ENCODE measurements around the gene ZBED4. TPM values are rescaled to one million over a fixed set of nuclear protein-coding genes. Genes with fewer than 3 reads are reported as not detected.

ZBED4 gene
- total and polyA plus RNA-seq, 10 donors, result 2.9 to 23.2 (median 13.9) TPM

DNA sequence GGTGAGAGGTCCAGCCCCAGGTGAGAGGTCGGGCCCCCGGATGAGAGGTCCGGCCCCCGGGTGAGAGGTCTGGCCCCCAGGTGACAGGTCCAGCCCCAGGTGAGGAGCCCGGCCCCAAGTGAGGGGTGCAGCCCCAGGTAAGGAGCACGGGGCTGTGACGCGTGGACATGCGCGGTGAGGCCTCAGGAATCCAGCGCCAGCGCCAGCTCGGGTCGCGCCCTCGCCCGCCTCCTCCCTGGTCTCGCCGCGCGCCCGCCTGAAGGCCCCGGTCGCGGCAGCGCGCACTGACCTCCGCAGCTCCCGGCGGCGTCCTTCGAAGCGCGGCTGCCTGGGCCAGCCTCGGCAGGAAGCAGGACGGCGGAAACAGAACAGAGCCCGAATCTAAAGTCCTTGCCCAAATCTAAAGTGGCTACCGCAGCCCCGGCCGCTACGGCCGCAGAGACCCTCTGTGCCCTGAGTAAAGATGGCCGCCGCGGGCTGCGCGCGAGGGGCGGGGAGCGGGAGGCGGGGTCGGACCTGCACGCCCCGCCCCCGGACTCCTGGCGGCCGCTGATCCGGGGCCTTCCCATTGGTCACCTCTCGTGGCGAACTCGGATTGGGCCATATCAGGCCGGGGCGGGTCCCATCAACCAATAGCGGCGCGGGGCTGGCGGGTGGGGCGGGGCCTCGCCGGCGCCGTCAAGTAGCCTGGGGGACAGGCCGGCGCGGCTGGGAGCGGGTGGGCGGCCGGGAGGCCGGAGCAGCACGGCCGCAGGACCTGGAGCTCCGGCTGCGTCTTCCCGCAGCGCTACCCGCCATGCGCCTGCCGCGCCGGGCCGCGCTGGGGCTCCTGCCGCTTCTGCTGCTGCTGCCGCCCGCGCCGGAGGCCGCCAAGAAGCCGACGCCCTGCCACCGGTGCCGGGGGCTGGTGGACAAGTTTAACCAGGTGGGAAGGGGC lies 64.6 kb downstream of the ZBED4 start, which contains the start of the genes ALG12 and CRELD2:
ALG12 (minus strand) TSS at position 465 of the 937 bp plus-strand sequence. CDS start 4,673 bp downstream, outside the sequence.
CRELD2 (plus strand) TSS at position 661 of the 937 bp plus-strand sequence; CDS start at position 797, 136 bp downstream.
- Histone ChIP-seq H3K4me3 (peak within 1 kb of the TSS; percentile 69 to 92 (median 76)), H3K4me1 (peaks cover 9 to 41% (median 26%) of the 10 kb centered on the region in 6 donors), H3K27me3 (replicated peaks in 1 of 7) (no peaks in the 10 kb centered on the region), H3K27ac (peak within 1 kb of the TSS; percentile 81 to 96 (median 94)), H3K36me3 (peaks cover 0 to 39% (median 19%) of the 10 kb centered on the region in 6 donors), H3K9me3 (no peaks in the 10 kb centered on the region)
- TF ChIP-seq, protein P1, sequence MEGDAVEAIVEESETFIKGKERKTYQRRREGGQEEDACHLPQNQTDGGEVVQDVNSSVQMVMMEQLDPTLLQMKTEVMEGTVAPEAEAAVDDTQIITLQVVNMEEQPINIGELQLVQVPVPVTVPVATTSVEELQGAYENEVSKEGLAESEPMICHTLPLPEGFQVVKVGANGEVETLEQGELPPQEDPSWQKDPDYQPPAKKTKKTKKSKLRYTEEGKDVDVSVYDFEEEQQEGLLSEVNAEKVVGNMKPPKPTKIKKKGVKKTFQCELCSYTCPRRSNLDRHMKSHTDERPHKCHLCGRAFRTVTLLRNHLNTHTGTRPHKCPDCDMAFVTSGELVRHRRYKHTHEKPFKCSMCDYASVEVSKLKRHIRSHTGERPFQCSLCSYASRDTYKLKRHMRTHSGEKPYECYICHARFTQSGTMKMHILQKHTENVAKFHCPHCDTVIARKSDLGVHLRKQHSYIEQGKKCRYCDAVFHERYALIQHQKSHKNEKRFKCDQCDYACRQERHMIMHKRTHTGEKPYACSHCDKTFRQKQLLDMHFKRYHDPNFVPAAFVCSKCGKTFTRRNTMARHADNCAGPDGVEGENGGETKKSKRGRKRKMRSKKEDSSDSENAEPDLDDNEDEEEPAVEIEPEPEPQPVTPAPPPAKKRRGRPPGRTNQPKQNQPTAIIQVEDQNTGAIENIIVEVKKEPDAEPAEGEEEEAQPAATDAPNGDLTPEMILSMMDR (IDR thresholded peaks at IDR 0.05 in 8 of 11, conservative IDR thresholded peaks at IDR 0.05 in 3 of 11), result peak in 6 of 11 experiments; percentile 12 to 69 (median 40)
- TF ChIP-seq POLR2A (IDR thresholded peaks at IDR 0.05) (peak in 1 of 3 donors; percentile 56), POLR2AphosphoS5 (IDR thresholded peaks at IDR 0.05) (peak; percentile 83 to 90 (median 88))
- intact Hi-C loops (cut with DNase I; ENCODE audit: low total_unique reads), result loop anchor here (10.0 kb wide), 1 partner anchor 53 kb away; no protein-coding TSS in a partner anchor
- WGBS, 5 donors, result 0 to 1% (median 0%) methylated on average over 10 to 103 of the region's 103 CpGs
- DNase-seq, result peak; percentile 98

DNA sequence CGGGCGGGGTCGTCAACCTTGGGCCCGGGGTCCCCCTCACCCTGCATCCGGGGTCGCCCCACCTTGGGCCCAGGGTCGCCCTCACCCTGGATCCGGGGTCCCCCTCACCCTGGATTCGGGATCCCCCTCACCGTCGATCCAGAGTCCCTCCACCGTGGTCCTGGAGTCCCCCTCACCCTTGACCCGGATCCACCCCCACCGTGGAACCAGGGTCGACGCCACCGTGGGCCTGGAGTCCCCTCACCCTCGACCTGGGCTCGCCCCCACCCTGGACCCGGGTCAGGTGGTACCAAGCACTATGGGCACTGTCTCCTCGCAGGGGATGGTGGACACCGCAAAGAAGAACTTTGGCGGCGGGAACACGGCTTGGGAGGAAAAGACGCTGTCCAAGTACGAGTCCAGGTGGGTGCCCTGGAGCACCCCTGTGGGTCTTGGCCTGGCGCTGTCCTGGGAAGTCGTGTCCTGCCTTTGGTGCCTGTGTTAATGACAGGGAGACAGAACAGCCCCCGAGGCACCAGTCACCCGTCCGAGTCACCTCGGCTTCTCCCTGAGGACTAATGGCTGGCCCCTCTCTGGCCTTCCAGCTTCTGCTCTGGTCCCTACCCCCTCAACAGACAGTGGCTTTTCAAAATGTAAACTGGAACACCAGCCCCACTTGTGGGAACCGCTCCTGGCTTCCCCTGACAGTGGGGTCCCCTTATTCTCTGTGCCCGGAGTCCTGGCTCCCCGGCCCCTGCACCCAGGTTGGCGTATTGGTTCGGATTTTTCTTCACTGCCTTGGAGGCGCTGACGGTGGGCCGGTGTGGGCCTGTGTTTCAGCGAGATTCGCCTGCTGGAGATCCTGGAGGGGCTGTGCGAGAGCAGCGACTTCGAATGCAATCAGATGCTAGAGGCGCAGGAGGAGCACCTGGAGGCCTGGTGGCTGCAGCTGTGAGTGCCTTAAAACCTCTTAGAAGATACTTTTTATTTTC lies 65.6 kb downstream of the ZBED4 start:
- Histone ChIP-seq H3K9me3 (no peaks in the 10 kb centered on the region), H3K4me1 (peaks cover 9 to 41% (median 26%) of the 10 kb centered on the region in 6 donors), H3K27ac (peak overlapping the region in 6 of 8 donors; percentile 93 to 96 (median 95)), H3K27me3 (replicated peaks in 1 of 7) (no peaks in the 10 kb centered on the region), H3K4me3 (peak overlapping the region; percentile 69 to 92 (median 76)), H3K36me3 (peaks cover 0 to 31% (median 11%) of the 10 kb centered on the region in 6 donors)
- DNase-seq, result peak; percentile 79
- 48 to 65% (median 51%) methylated on average over 25 to 47 of the region's 47 CpGs for WGBS, 5 donors
- no peak for TF ChIP-seq POLR2AphosphoS5 (IDR thresholded peaks at IDR 0.05)
- TF ChIP-seq POLR2A (IDR thresholded peaks at IDR 0.05), result no peak
- TF ChIP-seq, protein P1 (IDR thresholded peaks at IDR 0.05 in 8 of 11, conservative IDR thresholded peaks at IDR 0.05 in 3 of 11), result no peak
- intact Hi-C loops (cut with DNase I; ENCODE audit: low total_unique reads), result loop anchor here (10.0 kb wide), 1 partner anchor 54 kb away; no protein-coding TSS in a partner anchor

DNA sequence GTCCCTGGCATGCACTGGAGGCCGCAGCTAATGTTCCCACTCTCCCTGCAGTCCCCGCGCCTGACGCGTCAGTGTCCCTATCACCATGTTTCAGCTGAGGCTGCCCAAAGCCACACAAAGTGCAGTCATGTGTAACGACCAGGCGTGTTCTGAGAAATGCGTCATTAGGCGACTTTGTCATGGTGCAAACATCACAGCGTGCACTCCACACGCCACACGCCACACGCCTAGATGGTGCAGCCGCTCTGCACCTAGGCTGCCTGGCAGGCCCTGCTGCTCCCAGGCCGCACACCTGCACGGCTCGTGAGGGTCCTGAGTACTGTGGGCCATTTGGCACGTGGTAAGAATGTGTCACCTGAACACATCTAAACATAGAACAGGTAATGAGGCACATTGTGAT lies 67.2 kb downstream of the ZBED4 start:
- 89 to 95% (median 95%) methylated on average over 17 to 18 of the region's 18 CpGs for WGBS, 5 donors
- H3K36me3 ChIP-seq, result peaks cover 0 to 40% (median 11%) of the 10 kb centered on the region in 6 donors
- TF ChIP-seq, protein P1 (IDR thresholded peaks at IDR 0.05 in 8 of 11, conservative IDR thresholded peaks at IDR 0.05 in 3 of 11), result no peak
- TF ChIP-seq POLR2AphosphoS5 (IDR thresholded peaks at IDR 0.05) (no peak), POLR2A (IDR thresholded peaks at IDR 0.05) (no peak)
- no peak overlapping the region for H3K27ac ChIP-seq
- intact Hi-C loops (cut with DNase I; ENCODE audit: low total_unique reads), result loop anchor here (10.0 kb wide), 1 partner anchor 156 kb away; no protein-coding TSS in a partner anchor
- peak; percentile 49 for DNase-seq
- no peak overlapping the region for H3K4me3 ChIP-seq
- H3K9me3 ChIP-seq, result no peaks in the 10 kb centered on the region
- no peaks in the 10 kb centered on the region for H3K27me3 ChIP-seq (replicated peaks in 1 of 7)
- H3K4me1 ChIP-seq, result peaks cover 9 to 47% (median 35%) of the 10 kb centered on the region in 6 donors

Data from spleen (tissue), 11 donors.